Large intestine (tissue), 3 donors: ENCODE data around the gene CDCA8. TPM values are rescaled to one million over a fixed set of nuclear protein-coding genes. Genes with fewer than 3 reads are reported as not detected.
A peak's percentile ranks its signal among the peaks of the same experiment; 100 is the strongest.
"Not testable (repeated sequence)": the region's sequence is repeated elsewhere in the genome, so short reads cannot be mapped to it uniquely, and the experiment has no call there.

Experiments
- DNase-seq, 2 donors: peaks; one replicate each; pipeline versions ENCODE4 v3.0.0 to v3.0.0-alpha.2; 2013
- H3K27ac ChIP-seq: one replicate; pipeline ENCODE4 v1.5.1; 2013; ENCODE audit warnings: low read length
- H3K27me3 ChIP-seq: 2 replicates; pipeline ENCODE4 v1.6.1; 2013; ENCODE audit warnings: low read length; ENCODE audit not compliant: control insufficient read depth, insufficient read depth
- H3K36me3 ChIP-seq: 2 replicates; pipeline ENCODE4 v1.6.1; 2013; ENCODE audit warnings: low read length; ENCODE audit not compliant: control insufficient read depth, insufficient read depth
- H3K4me1 ChIP-seq: one replicate; pipeline ENCODE4 v1.6.1; 2013; ENCODE audit warnings: low read length; ENCODE audit not compliant: control insufficient read depth, insufficient read depth
- H3K4me3 ChIP-seq: one replicate; pipeline ENCODE4 v1.5.1; 2013; ENCODE audit warnings: low read length
- H3K9me3 ChIP-seq: one replicate; pipeline ENCODE4 v1.6.1; 2013; ENCODE audit warnings: mild to moderate bottlenecking, low read depth, low read length, moderate library complexity; ENCODE audit not compliant: control insufficient read depth
- WGBS: methylation state at CpG from one replicate; pipeline ENCODE4 v1.1.5; 2013; ENCODE audit warnings: low lambda C conversion rate; ENCODE audit not compliant: insufficient coverage; 5-methylcytosine and 5-hydroxymethylcytosine counted together
- polyA plus RNA-seq: library from polyadenylated mRNA; unstranded; fragments of 120-200 nt; gene quantifications from one replicate; pipeline ENCODE4 v1.2.1, GENCODE V29; 2013

The CDCA8 gene
- polyA plus RNA-seq, 1 donor, result 10.1 TPM

- H3K36me3 ChIP-seq, result no peaks in the 10 kb centered on the region
- H3K27me3 ChIP-seq, result peaks cover 6% of the 10 kb centered on the region
- DNase-seq, result peak; percentile 45 to 68
- WGBS, result no CpG with 5 or more reads among the region's 12 CpGs
- peaks cover 6% of the 10 kb centered on the region for H3K4me1 ChIP-seq
- H3K27ac ChIP-seq, result no peak overlapping the region
- no peak overlapping the region for H3K4me3 ChIP-seq
- H3K9me3 ChIP-seq, result no peaks in the 10 kb centered on the region
These were observed 39.9 kb downstream of the CDCA8 start for GRCh38 chr1:37732111-37732780.

GRCh38 chr1:37734629-37735591, 42.6 kb downstream of the CDCA8 start:
- WGBS, result 20% methylated on average over 1 of the region's 32 CpGs
- no peak overlapping the region for H3K4me3 ChIP-seq

GRCh38 chr1:37737975-37738374, 45.7 kb downstream of the CDCA8 start:
- H3K27me3 ChIP-seq, result peaks cover 11% of the 10 kb centered on the region
- not testable (repeated sequence) for H3K4me1 ChIP-seq, H3K9me3 ChIP-seq, H3K27ac ChIP-seq, DNase-seq, H3K4me3 ChIP-seq, H3K36me3 ChIP-seq
- no CpG with 5 or more reads among the region's 7 CpGs for WGBS

More at GRCh38 chr1:37734629-37735591, 42.6 kb downstream of the CDCA8 start:
- Histone ChIP-seq H3K36me3 (no peaks in the 10 kb centered on the region), H3K27ac (no peak overlapping the region), H3K9me3 (no peaks in the 10 kb centered on the region), H3K4me1 (peaks cover 6% of the 10 kb centered on the region), H3K27me3 (peaks cover 6% of the 10 kb centered on the region)
- peak in 1 of 2 donors; percentile 20 for DNase-seq

GRCh38 chr1:37738619-37739018, 46.3 kb downstream of the CDCA8 start:
- H3K4me3 ChIP-seq, H3K27ac ChIP-seq, H3K9me3 ChIP-seq, H3K4me1 ChIP-seq, DNase-seq, H3K36me3 ChIP-seq: not testable (repeated sequence)
- peaks cover 11% of the 10 kb centered on the region for H3K27me3 ChIP-seq
- no CpG with 5 or more reads among the region's 4 CpGs for WGBS

GRCh38 chr1:37739222-37739621, 46.9 kb downstream of the CDCA8 start:
- no peaks in the 10 kb centered on the region for H3K36me3 ChIP-seq
- H3K9me3 ChIP-seq, result no peaks in the 10 kb centered on the region
- H3K4me1 ChIP-seq, result peaks cover 6% of the 10 kb centered on the region
- H3K27ac ChIP-seq, result no peak overlapping the region
- DNase-seq, result peak; percentile 42 to 70
- no CpG with 5 or more reads among the region's 2 CpGs for WGBS
- no peak overlapping the region for H3K4me3 ChIP-seq
- H3K27me3 ChIP-seq, result peaks cover 11% of the 10 kb centered on the region

- 80% methylated on average over 1 of the region's 9 CpGs for WGBS
These were observed 48.8 kb downstream of the CDCA8 start for GRCh38 chr1:37741130-37741529.

GRCh38 chr1:37741662-37742061, 49.3 kb downstream of the CDCA8 start:
- Histone ChIP-seq H3K27ac (no peak overlapping the region), H3K36me3 (no peaks in the 10 kb centered on the region), H3K4me1 (no peaks in the 10 kb centered on the region), H3K4me3 (no peak overlapping the region), H3K27me3 (peaks cover 6% of the 10 kb centered on the region), H3K9me3 (no peaks in the 10 kb centered on the region)
- DNase-seq, result no peak
- WGBS, result 56% methylated on average over 2 of the region's 6 CpGs

More at GRCh38 chr1:37741130-37741529, 48.8 kb downstream of the CDCA8 start:
- Histone ChIP-seq H3K27ac (no peak overlapping the region), H3K4me3 (no peak overlapping the region), H3K9me3 (no peaks in the 10 kb centered on the region), H3K4me1 (no peaks in the 10 kb centered on the region), H3K27me3 (peaks cover 6% of the 10 kb centered on the region), H3K36me3 (no peaks in the 10 kb centered on the region)
- DNase-seq, result no peak

- Histone ChIP-seq H3K9me3 (no peaks in the 10 kb centered on the region), H3K4me3 (no peak overlapping the region), H3K27ac (no peak overlapping the region), H3K36me3 (no peaks in the 10 kb centered on the region), H3K4me1 (no peaks in the 10 kb centered on the region), H3K27me3 (peaks cover 12% of the 10 kb centered on the region)
- 100% methylated on average over 1 of the region's 3 CpGs for WGBS
- DNase-seq, result no peak
These were observed 54.5 kb downstream of the CDCA8 start for GRCh38 chr1:37746806-37747205.

GRCh38 chr1:37748565-37748964, 56.2 kb downstream of the CDCA8 start:
- no CpG with 5 or more reads among the region's 1 CpG for WGBS
- H3K4me1 ChIP-seq, result no peaks in the 10 kb centered on the region
- peaks cover 20% of the 10 kb centered on the region for H3K27me3 ChIP-seq
- no peaks in the 10 kb centered on the region for H3K36me3 ChIP-seq
- DNase-seq, result no peak
- no peaks in the 10 kb centered on the region for H3K9me3 ChIP-seq
- no peak overlapping the region for H3K4me3 ChIP-seq
- no peak overlapping the region for H3K27ac ChIP-seq

GRCh38 chr1:37752213-37752582, 59.9 kb downstream of the CDCA8 start:
- H3K9me3 ChIP-seq, result no peaks in the 10 kb centered on the region
- no peak overlapping the region for H3K27ac ChIP-seq
- DNase-seq, result no peak
- no peak overlapping the region for H3K4me3 ChIP-seq
- H3K36me3 ChIP-seq, result no peaks in the 10 kb centered on the region
- no CpG with 5 or more reads among the region's 11 CpGs for WGBS
- no peaks in the 10 kb centered on the region for H3K4me1 ChIP-seq
- peaks cover 56% of the 10 kb centered on the region for H3K27me3 ChIP-seq
